ENCODE results near the gene THSD7B. TPM values are rescaled to one million over a fixed set of nuclear protein-coding genes. Genes with fewer than 3 reads are reported as not detected.

THSD7B gene
- total and polyA plus RNA-seq, 2 experiments from 2014 or later = 0.86 to 3.8 TPM

- TF ChIP-seq, protein P1, sequence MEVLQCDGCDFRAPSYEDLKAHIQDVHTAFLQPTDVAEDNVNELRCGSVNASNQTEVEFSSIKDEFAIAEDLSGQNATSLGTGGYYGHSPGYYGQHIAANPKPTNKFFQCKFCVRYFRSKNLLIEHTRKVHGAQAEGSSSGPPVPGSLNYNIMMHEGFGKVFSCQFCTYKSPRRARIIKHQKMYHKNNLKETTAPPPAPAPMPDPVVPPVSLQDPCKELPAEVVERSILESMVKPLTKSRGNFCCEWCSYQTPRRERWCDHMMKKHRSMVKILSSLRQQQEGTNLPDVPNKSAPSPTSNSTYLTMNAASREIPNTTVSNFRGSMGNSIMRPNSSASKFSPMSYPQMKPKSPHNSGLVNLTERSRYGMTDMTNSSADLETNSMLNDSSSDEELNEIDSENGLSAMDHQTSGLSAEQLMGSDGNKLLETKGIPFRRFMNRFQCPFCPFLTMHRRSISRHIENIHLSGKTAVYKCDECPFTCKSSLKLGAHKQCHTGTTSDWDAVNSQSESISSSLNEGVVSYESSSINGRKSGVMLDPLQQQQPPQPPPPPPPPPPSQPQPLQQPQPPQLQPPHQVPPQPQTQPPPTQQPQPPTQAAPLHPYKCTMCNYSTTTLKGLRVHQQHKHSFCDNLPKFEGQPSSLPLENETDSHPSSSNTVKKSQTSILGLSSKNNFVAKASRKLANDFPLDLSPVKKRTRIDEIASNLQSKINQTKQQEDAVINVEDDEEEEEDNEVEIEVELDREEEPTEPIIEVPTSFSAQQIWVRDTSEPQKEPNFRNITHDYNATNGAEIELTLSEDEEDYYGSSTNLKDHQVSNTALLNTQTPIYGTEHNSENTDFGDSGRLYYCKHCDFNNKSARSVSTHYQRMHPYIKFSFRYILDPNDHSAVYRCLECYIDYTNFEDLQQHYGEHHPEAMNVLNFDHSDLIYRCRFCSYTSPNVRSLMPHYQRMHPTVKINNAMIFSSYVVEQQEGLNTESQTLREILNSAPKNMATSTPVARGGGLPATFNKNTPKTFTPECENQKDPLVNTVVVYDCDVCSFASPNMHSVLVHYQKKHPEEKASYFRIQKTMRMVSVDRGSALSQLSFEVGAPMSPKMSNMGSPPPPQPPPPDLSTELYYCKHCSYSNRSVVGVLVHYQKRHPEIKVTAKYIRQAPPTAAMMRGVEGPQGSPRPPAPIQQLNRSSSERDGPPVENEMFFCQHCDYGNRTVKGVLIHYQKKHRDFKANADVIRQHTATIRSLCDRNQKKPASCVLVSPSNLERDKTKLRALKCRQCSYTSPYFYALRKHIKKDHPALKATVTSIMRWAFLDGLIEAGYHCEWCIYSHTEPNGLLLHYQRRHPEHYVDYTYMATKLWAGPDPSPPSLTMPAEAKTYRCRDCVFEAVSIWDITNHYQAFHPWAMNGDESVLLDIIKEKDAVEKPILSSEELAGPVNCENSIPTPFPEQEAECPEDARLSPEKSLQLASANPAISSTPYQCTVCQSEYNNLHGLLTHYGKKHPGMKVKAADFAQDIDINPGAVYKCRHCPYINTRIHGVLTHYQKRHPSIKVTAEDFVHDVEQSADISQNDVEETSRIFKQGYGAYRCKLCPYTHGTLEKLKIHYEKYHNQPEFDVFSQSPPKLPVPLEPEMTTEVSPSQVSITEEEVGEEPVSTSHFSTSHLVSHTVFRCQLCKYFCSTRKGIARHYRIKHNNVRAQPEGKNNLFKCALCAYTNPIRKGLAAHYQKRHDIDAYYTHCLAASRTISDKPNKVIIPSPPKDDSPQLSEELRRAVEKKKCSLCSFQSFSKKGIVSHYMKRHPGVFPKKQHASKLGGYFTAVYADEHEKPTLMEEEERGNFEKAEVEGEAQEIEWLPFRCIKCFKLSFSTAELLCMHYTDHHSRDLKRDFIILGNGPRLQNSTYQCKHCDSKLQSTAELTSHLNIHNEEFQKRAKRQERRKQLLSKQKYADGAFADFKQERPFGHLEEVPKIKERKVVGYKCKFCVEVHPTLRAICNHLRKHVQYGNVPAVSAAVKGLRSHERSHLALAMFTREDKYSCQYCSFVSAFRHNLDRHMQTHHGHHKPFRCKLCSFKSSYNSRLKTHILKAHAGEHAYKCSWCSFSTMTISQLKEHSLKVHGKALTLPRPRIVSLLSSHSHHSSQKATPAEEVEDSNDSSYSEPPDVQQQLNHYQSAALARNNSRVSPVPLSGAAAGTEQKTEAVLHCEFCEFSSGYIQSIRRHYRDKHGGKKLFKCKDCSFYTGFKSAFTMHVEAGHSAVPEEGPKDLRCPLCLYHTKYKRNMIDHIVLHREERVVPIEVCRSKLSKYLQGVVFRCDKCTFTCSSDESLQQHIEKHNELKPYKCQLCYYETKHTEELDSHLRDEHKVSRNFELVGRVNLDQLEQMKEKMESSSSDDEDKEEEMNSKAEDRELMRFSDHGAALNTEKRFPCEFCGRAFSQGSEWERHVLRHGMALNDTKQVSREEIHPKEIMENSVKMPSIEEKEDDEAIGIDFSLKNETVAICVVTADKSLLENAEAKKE (CRISPR knock-in tag; IDR thresholded peaks at IDR 0.05) = no peak
- TF ChIP-seq CREB1 (CRISPR knock-in tag; IDR thresholded peaks at IDR 0.05; ENCODE audit: low read depth) = no peak
- TF ChIP-seq, protein P2, sequence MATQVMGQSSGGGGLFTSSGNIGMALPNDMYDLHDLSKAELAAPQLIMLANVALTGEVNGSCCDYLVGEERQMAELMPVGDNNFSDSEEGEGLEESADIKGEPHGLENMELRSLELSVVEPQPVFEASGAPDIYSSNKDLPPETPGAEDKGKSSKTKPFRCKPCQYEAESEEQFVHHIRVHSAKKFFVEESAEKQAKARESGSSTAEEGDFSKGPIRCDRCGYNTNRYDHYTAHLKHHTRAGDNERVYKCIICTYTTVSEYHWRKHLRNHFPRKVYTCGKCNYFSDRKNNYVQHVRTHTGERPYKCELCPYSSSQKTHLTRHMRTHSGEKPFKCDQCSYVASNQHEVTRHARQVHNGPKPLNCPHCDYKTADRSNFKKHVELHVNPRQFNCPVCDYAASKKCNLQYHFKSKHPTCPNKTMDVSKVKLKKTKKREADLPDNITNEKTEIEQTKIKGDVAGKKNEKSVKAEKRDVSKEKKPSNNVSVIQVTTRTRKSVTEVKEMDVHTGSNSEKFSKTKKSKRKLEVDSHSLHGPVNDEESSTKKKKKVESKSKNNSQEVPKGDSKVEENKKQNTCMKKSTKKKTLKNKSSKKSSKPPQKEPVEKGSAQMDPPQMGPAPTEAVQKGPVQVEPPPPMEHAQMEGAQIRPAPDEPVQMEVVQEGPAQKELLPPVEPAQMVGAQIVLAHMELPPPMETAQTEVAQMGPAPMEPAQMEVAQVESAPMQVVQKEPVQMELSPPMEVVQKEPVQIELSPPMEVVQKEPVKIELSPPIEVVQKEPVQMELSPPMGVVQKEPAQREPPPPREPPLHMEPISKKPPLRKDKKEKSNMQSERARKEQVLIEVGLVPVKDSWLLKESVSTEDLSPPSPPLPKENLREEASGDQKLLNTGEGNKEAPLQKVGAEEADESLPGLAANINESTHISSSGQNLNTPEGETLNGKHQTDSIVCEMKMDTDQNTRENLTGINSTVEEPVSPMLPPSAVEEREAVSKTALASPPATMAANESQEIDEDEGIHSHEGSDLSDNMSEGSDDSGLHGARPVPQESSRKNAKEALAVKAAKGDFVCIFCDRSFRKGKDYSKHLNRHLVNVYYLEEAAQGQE (IDR thresholded peaks at IDR 0.05; ENCODE audit: unreplicated experiment) = no peak
Measured at GRCh38 chr2:137508739-137509384, 743.5 kb downstream of the THSD7B start (continued).

- DNase-seq (ENCODE audit: low spot score) (peak; percentile 16), ATAC-seq (peak; percentile 57)
- Mint-ChIP-seq H3K4me3 (no peak overlapping the region), H3K36me3 (ENCODE audit: low read depth) (no peaks in the 10 kb centered on the region), H3K4me1 (peaks cover 12% of the 10 kb centered on the region), H3K27me3 (ENCODE audit: insufficient read depth, low read depth, poor library complexity) (peaks cover 2% of the 10 kb centered on the region), H3K9me3 (peaks cover 5% of the 10 kb centered on the region; the same call in 2 of the 3 replicates), H3K27ac (no peak overlapping the region)
- no peaks in the 10 kb centered on the region for H3K27me3 ChIP-seq (ENCODE audit: insufficient read depth)
- H3K4me3 ChIP-seq = no peak overlapping the region
- H3K36me3 ChIP-seq (ENCODE audit: insufficient read depth) = no peaks in the 10 kb centered on the region
- peaks cover 10% of the 10 kb centered on the region for H3K4me1 ChIP-seq (ENCODE audit: insufficient read depth)
- no peaks in the 10 kb centered on the region for H3F3A ChIP-seq (replicated peaks; ENCODE audit: low read depth)
- H2AFZ ChIP-seq = no peak overlapping the region
- TF ChIP-seq, protein P3, sequence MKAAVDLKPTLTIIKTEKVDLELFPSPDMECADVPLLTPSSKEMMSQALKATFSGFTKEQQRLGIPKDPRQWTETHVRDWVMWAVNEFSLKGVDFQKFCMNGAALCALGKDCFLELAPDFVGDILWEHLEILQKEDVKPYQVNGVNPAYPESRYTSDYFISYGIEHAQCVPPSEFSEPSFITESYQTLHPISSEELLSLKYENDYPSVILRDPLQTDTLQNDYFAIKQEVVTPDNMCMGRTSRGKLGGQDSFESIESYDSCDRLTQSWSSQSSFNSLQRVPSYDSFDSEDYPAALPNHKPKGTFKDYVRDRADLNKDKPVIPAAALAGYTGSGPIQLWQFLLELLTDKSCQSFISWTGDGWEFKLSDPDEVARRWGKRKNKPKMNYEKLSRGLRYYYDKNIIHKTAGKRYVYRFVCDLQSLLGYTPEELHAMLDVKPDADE (IDR thresholded peaks at IDR 0.05) = no peak
- peak in 1 of 2 experiments; percentile 24; a peak in 1 of 4 replicates for TF ChIP-seq CTCF (conservative IDR thresholded peaks at IDR 0.05; ENCODE audit: low read depth in 2 of 2)
- H3K79me2 ChIP-seq (replicated peaks; ENCODE audit: insufficient read depth) = no peaks in the 10 kb centered on the region
- H4K20me1 ChIP-seq (replicated peaks; ENCODE audit: insufficient read depth) = no peaks in the 10 kb centered on the region
- no peak overlapping the region for H3K4me2 ChIP-seq
- no peak overlapping the region for H3K27ac ChIP-seq (ENCODE audit: low read depth)
- no peaks in the 10 kb centered on the region for H3K9me2 ChIP-seq (ENCODE audit: insufficient read depth)
Measured at GRCh38 chr2:137511526-137511925, 746.2 kb downstream of the THSD7B start.
